OCI-LY3 (cell line): ENCODE measurements around the gene SLC23A1.

ENCODE experiments used
- H2AFZ ChIP-seq: fragments of 200-600, 300-600 bp; shearing (Covaris generic); 2 replicates; pipeline ENCODE4 v1.6.0; 2014; ENCODE audit warnings: antibody characterized with exemption, low read depth, low read length
- H3K27ac ChIP-seq: fragments of 200-600, 300-600 bp; sonication (generic); 2 replicates; pipeline ENCODE4 v1.5.1; 2014; ENCODE audit warnings: mild to moderate bottlenecking, low read length, moderate library complexity, mixed read lengths
- H3K27me3 ChIP-seq: fragments of 200-600, 300-600 bp; sonication (generic); 2 replicates; pipeline ENCODE4 v1.6.1; 2014; ENCODE audit warnings: low read depth, low read length, mixed read lengths
- H3K36me3 ChIP-seq: fragments of 200-600, 300-600 bp; sonication (generic); replicated peaks from 2 replicates; pipeline ENCODE3; 2014; ENCODE audit warnings: low read depth, low read length, mixed read lengths
- H3K4me1 ChIP-seq: fragments of 300-600, 200-600 bp; sonication (generic); 2 replicates; pipeline ENCODE4 v1.6.1; 2014; ENCODE audit warnings: low read length, mixed read lengths
- H3K4me2 ChIP-seq: fragments of 200-600, 300-600 bp; sonication (generic); 2 replicates; pipeline ENCODE4 v1.6.1; 2014; ENCODE audit warnings: low read length, mixed read lengths
- H3K4me3 ChIP-seq: fragments of 300-600, 200-600 bp; sonication (generic); 2 replicates; pipeline ENCODE4 v1.5.1; 2014; ENCODE audit warnings: antibody characterized with exemption, mild to moderate bottlenecking, low read length, moderate library complexity
- H3K79me2 ChIP-seq: fragments of 300-600, 200-600 bp; shearing (Covaris generic); 2 replicates; pipeline ENCODE4 v1.6.1; 2014; ENCODE audit warnings: mild to moderate bottlenecking, low read length, mixed read lengths
- H3K9ac ChIP-seq: fragments of 300-600, 200-600 bp; shearing (Covaris generic); 2 replicates; pipeline ENCODE4 v1.6.0; 2014; ENCODE audit warnings: mild to moderate bottlenecking, low read length, moderate library complexity
- H3K9me3 ChIP-seq: fragments of 200-600, 300-600 bp; shearing (Covaris generic); 2 replicates; pipeline ENCODE4 v1.6.1; 2014; ENCODE audit warnings: low read length, mixed read lengths; ENCODE audit not compliant: insufficient read depth
- H4K20me1 ChIP-seq: fragments of 200-600, 300-600 bp; sonication (generic); 2 replicates; pipeline ENCODE4 v1.6.1; 2016; ENCODE audit warnings: low read length, mixed read lengths; ENCODE audit not compliant: insufficient read depth
- CTCF ChIP-seq: fragments of 200-600, 300-600 bp; sonication (generic); IDR thresholded peaks from 2 replicates; pipeline ENCODE4 v1.5.1; 2014; ENCODE audit warnings: antibody characterized with exemption, low read length, low read depth
- EZH2phosphoT487 ChIP-seq: fragments of 200-600 bp; shearing (Covaris generic); IDR thresholded peaks from 2 replicates; pipeline ENCODE4 v1.6.1; 2018; ENCODE audit warnings: antibody characterized with exemption, mixed run types, low read depth

SLC23A1 gene

GRCh38 chr5:139371482-139372435 is 11.3 kb downstream of the SLC23A1 start:
- no peaks in the 10 kb centered on the region for H3K27me3 ChIP-seq
- no peak overlapping the region for H3K9ac ChIP-seq
- H3K4me2 ChIP-seq = no peak overlapping the region
- H3K36me3 ChIP-seq = peaks cover 9% of the 10 kb centered on the region
- H3K9me3 ChIP-seq = no peaks in the 10 kb centered on the region
- H3K27ac ChIP-seq = no peak overlapping the region
- H3K4me3 ChIP-seq = no peak overlapping the region
- no peaks in the 10 kb centered on the region for H4K20me1 ChIP-seq
- no peak overlapping the region for H2AFZ ChIP-seq
- TF ChIP-seq EZH2phosphoT487 (no peak), CTCF (no peak)
- no peaks in the 10 kb centered on the region for H3K4me1 ChIP-seq
- no peaks in the 10 kb centered on the region for H3K79me2 ChIP-seq

GRCh38 chr5:139369181-139369580 is 13.9 kb downstream of the SLC23A1 start:
- Histone ChIP-seq H3K4me3 (no peak overlapping the region), H3K27ac (no peak overlapping the region), H3K79me2 (no peaks in the 10 kb centered on the region), H3K4me1 (no peaks in the 10 kb centered on the region), H2AFZ (no peak overlapping the region), H3K9me3 (no peaks in the 10 kb centered on the region), H3K9ac (no peak overlapping the region), H3K36me3 (peaks cover 9% of the 10 kb centered on the region), H3K27me3 (no peaks in the 10 kb centered on the region), H4K20me1 (no peaks in the 10 kb centered on the region), H3K4me2 (no peak overlapping the region)
- no peak for TF ChIP-seq EZH2phosphoT487
- TF ChIP-seq CTCF = no peak

- H2AFZ ChIP-seq = no peak overlapping the region
- no peak overlapping the region for H3K9ac ChIP-seq
- no peak overlapping the region for H3K4me2 ChIP-seq
- H4K20me1 ChIP-seq = no peaks in the 10 kb centered on the region
- peaks cover 14% of the 10 kb centered on the region for H3K36me3 ChIP-seq
- H3K27me3 ChIP-seq = no peaks in the 10 kb centered on the region
- TF ChIP-seq EZH2phosphoT487 = no peak
- no peak for TF ChIP-seq CTCF
- H3K4me1 ChIP-seq = no peaks in the 10 kb centered on the region
- no peak overlapping the region for H3K4me3 ChIP-seq
- H3K9me3 ChIP-seq = no peaks in the 10 kb centered on the region
- no peak overlapping the region for H3K27ac ChIP-seq
- H3K79me2 ChIP-seq = no peaks in the 10 kb centered on the region
Observed at GRCh38 chr5:139368613-139369012, 14.5 kb downstream of the SLC23A1 start.

GRCh38 chr5:139364466-139364865 is 18.6 kb downstream of the SLC23A1 start:
- Histone ChIP-seq H3K4me1 (no peaks in the 10 kb centered on the region), H3K27me3 (no peaks in the 10 kb centered on the region), H3K9ac (no peak overlapping the region), H3K9me3 (no peaks in the 10 kb centered on the region), H3K4me3 (no peak overlapping the region), H3K79me2 (peaks cover 12% of the 10 kb centered on the region), H2AFZ (no peak overlapping the region), H4K20me1 (no peaks in the 10 kb centered on the region), H3K27ac (no peak overlapping the region), H3K36me3 (peaks cover 17% of the 10 kb centered on the region), H3K4me2 (no peak overlapping the region)
- TF ChIP-seq EZH2phosphoT487 (no peak), CTCF (no peak)
